Activated CD4-positive, alpha-beta T cell treated with anti-CD3 and anti-CD28 coated beads for 36 hours (primary cell): Measurements from ENCODE around the gene DXO. TPM values are rescaled to one million over a fixed set of nuclear protein-coding genes. Genes with fewer than 3 reads are reported as not detected.

Experiments used
- ATAC-seq: fragments of 200-7000 bp; cut with Tn5 transposase; one replicate; pipeline ENCODE4 v1.10.0; 2021; ENCODE audit warnings: mild to moderate bottlenecking, moderate library complexity
- CTCF ChIA-PET: fragments of 350-600 bp; sonication (Branson Sonifier 250); formaldehyde crosslinking; loops from one replicate; lab custom pipeline; 2021; ENCODE audit warnings: antibody characterized with exemption; lab: Charles Lee
- POLR2A ChIA-PET: fragments of 350-600 bp; sonication (Branson Sonifier 250); formaldehyde crosslinking; loops from one replicate; lab custom pipeline; 2021; ENCODE audit warnings: antibody characterized with exemption, inconsistent platforms; lab: Charles Lee
- DNase-seq: peaks from one replicate; pipeline ENCODE4 v3.0.0-alpha.2; 2020
- H3K27ac Mint-ChIP-seq: one replicate; pipeline ENCODE4 v1.8.0; 2021; ENCODE audit warnings: mixed read lengths
- H3K27me3 Mint-ChIP-seq: one replicate; pipeline ENCODE4 v1.8.0; 2021; ENCODE audit warnings: mixed read lengths
- H3K36me3 Mint-ChIP-seq: one replicate; pipeline ENCODE4 v1.8.0; 2021; ENCODE audit warnings: low read depth, mixed read lengths
- H3K4me1 Mint-ChIP-seq: one replicate; pipeline ENCODE4 v1.8.0; 2021; ENCODE audit warnings: mixed read lengths
- H3K4me3 Mint-ChIP-seq: one replicate; pipeline ENCODE4 v1.8.0; 2021; ENCODE audit warnings: mild to moderate bottlenecking, moderate library complexity, mixed read lengths
- H3K9me3 Mint-ChIP-seq: one replicate; pipeline ENCODE4 v1.8.0; 2021; ENCODE audit warnings: low read depth, mixed read lengths
- intact Hi-C, 2 experiments: fragments of 100-400 bp; cut with DNase I in 1 of 2; cut with micrococcal nuclease in 1 of 2; formaldehyde crosslinking; loops; one replicate each; pipeline versions ENCODE4 v1.14.2 to v1.15.1; 2022 to 2024; cut with DNase I, micrococcal nuclease
- total RNA-seq, 2 experiments: library from RNA; stranded (reverse); gene quantifications; one replicate each; pipeline ENCODE4 v1.2.3, GENCODE V29; 2021

Gene DXO
- total RNA-seq, 2 experiments from 2014 or later, result 12.6 to 13.9 TPM

- Mint-ChIP-seq H3K27ac (no peak overlapping the region), H3K4me1 (peaks cover 15% of the 10 kb centered on the region), H3K9me3 (no peaks in the 10 kb centered on the region), H3K4me3 (no peak overlapping the region), H3K27me3 (no peaks in the 10 kb centered on the region), H3K36me3 (peaks cover 35% of the 10 kb centered on the region)
- intact Hi-C loops, result loop anchor here in 1 of 2 experiments (5.0 to 10.0 kb wide), 2 partner anchors 52 to 270 kb away; partner anchors contain the start of genes LY6G5C and ZBTB12
- no peak for DNase-seq
- ATAC-seq, result no peak
- CTCF ChIA-PET, result no interaction called here
- POLR2A ChIA-PET, result no interaction called here
Measured at GRCh38 chr6:31954511-31954910, 17.4 kb downstream of the DXO start.

GRCh38 chr6:31952890-31953289, 19.0 kb downstream of the DXO start:
- Mint-ChIP-seq H3K36me3 (peaks cover 33% of the 10 kb centered on the region), H3K4me3 (no peak overlapping the region), H3K27ac (peak overlapping the region; percentile 3), H3K4me1 (peaks cover 8% of the 10 kb centered on the region), H3K9me3 (no peaks in the 10 kb centered on the region), H3K27me3 (no peaks in the 10 kb centered on the region)
- ChIA-PET CTCF (interaction anchor here (0.8 to 2.3 kb wide), 17 partner anchors 9 to 239 kb away, joined by 3 to 18 read pairs (median 4); partner anchors contain the start of gene NEU1), POLR2A (no interaction called here)
- intact Hi-C loops, result loop anchor here in 1 of 2 experiments (5.0 to 10.0 kb wide), 2 partner anchors 51 to 268 kb away; partner anchors contain the start of genes LY6G5C and ZBTB12
- DNase-seq (no peak), ATAC-seq (no peak)

DNA sequence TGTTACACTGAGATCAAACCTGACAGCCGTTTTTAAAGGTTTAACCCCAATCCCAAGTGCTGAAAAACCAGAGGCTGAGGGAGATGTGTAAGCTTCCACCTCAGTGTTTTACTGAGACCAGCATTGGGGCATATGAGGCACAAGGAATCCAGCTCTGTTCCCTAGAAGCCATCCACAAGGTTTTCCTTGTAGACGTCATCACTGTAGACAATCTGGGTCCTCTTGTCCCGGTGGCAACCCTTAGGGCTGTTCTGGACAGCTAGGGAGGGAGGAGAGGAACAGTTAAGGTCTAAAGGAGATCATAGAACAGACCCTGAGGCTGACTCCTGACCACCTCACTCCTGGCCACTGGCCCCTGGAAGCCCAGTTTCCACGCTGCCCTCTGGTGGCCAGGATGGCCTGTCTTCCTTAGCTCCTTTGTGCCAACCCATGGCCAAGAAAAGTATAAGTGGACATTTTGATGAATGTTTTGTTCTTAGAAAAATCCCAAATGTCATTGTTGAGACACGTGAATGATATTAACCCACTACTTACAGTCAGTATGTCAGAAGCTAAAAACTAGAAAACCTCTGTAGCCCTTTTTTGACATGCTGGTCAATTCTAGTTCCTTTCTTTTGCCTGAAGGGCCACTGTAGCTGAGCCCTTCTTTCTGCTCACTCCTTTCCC, 19.7 kb downstream of the DXO start:
- H3K4me1 Mint-ChIP-seq, result peaks cover 2% of the 10 kb centered on the region
- no peaks in the 10 kb centered on the region for H3K27me3 Mint-ChIP-seq
- H3K4me3 Mint-ChIP-seq, result no peak overlapping the region
- intact Hi-C loops, result loop anchor here in 1 of 2 experiments (5.0 to 10.0 kb wide), 2 partner anchors 50 to 267 kb away; partner anchors contain the start of genes LY6G5C and ZBTB12
- DNase-seq (peak; percentile 69), ATAC-seq (peak; percentile 64)
- H3K36me3 Mint-ChIP-seq, result peaks cover 29% of the 10 kb centered on the region
- ChIA-PET CTCF (interaction anchor here (0.5 to 2.3 kb wide), 20 partner anchors 9 to 1032 kb away, joined by 3 to 18 read pairs (median 4); partner anchors contain the start of gene NEU1), POLR2A (interaction anchor here (0.6 kb wide), 1 partner anchor 418 kb away, joined by 3 read pairs; no protein-coding TSS in a partner anchor)
- H3K9me3 Mint-ChIP-seq, result no peaks in the 10 kb centered on the region
- H3K27ac Mint-ChIP-seq, result peak overlapping the region; percentile 3

DNA sequence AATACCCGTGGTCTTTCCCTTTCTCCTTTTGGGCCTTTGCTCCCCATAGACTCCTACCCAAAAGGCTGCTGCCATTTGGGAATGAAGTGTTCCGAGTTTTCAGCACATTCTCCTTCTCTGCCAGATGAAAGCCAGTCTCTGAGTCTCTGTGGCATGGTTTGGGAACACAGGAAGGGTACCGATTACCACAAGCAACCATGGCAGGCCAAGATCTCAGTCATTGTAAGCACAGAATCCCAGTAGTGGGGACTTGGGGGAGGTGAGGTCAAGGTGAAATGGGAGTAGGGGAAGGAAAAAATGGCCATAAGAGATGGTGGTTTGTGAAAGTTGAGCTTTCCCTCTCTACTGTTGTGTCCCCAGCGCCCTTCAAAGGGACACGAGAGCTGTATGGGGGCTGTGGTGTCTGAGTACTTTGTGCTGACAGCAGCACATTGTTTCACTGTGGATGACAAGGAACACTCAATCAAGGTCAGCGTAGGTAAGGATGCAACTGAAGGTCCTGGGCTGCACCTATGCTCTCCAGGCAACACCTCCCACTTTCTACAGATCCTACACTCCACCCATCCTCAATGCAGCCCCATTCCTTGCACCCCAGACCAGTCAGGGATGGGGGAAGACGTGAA, 21.9 kb downstream of the DXO start:
- intact Hi-C loops, result loop anchor here (5.0 to 10.0 kb wide), 3 partner anchors 48 to 265 kb away; partner anchors contain the start of genes LY6G5C (in 1 of the 2) and ZBTB12 (in 1 of the 2)
- DNase-seq (no peak), ATAC-seq (no peak)
- Mint-ChIP-seq H3K4me1 (peaks cover 8% of the 10 kb centered on the region), H3K4me3 (no peak overlapping the region), H3K27ac (no peak overlapping the region), H3K9me3 (no peaks in the 10 kb centered on the region), H3K36me3 (peaks cover 22% of the 10 kb centered on the region), H3K27me3 (no peaks in the 10 kb centered on the region)
- ChIA-PET POLR2A (no interaction called here), CTCF (interaction anchor here (1.3 kb wide), 1 partner anchor 60 kb away, joined by 3 read pairs; no protein-coding TSS in a partner anchor)

DNA sequence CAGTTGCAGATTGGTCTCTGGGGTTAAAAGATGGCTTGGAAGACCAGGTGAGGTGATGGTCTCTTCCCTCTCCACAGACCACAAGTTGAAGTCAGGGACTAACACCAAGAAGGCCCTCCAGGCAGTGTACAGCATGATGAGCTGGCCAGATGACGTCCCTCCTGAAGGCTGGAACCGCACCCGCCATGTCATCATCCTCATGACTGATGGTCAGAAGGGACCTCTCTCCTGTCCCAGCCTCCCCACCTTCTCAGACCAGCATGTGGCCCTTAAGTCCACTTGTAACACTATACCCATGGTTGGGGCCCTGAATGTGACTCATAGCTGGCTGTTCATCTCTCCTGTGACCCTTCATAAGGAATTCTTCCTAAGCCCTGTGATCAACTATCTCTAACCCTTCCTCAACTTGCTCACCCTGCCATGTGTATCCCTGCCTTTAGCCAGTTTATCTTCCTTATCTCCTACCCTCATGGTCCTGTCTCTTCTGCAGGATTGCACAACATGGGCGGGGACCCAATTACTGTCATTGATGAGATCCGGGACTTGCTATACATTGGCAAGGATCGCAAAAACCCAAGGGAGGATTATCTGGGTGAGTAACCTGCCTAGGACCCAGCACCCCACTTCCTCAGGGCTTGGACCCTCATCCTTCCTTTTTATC, 23.1 kb downstream of the DXO start:
- ChIA-PET POLR2A (no interaction called here), CTCF (interaction anchor here (1.0 kb wide), 1 partner anchor 31 kb away, joined by 6 read pairs; no protein-coding TSS in a partner anchor)
- Mint-ChIP-seq H3K27me3 (no peaks in the 10 kb centered on the region), H3K36me3 (peaks cover 12% of the 10 kb centered on the region), H3K4me3 (no peak overlapping the region), H3K27ac (no peak overlapping the region), H3K9me3 (no peaks in the 10 kb centered on the region), H3K4me1 (peaks cover 8% of the 10 kb centered on the region)
- DNase-seq (no peak), ATAC-seq (no peak)
- intact Hi-C loops, result loop anchor here in 1 of 2 experiments (10.0 kb wide), 1 partner anchor 116 kb away; no protein-coding TSS in a partner anchor

- Mint-ChIP-seq H3K4me1 (peaks cover 8% of the 10 kb centered on the region), H3K9me3 (no peaks in the 10 kb centered on the region), H3K4me3 (no peak overlapping the region), H3K27me3 (no peaks in the 10 kb centered on the region), H3K36me3 (peaks cover 6% of the 10 kb centered on the region), H3K27ac (no peak overlapping the region)
- POLR2A ChIA-PET, result no interaction called here
- intact Hi-C loops, result loop anchor here in 1 of 2 experiments (10.0 kb wide), 1 partner anchor 116 kb away; no protein-coding TSS in a partner anchor
- no peak for DNase-seq
- no peak for ATAC-seq
- CTCF ChIA-PET, result interaction anchor here (1.0 kb wide), 1 partner anchor 30 kb away, joined by 6 read pairs; no protein-coding TSS in a partner anchor
Measured at GRCh38 chr6:31948306-31948705, 23.6 kb downstream of the DXO start.

- H3K4me3 Mint-ChIP-seq, result no peak overlapping the region
- DNase-seq, result no peak
Measured at GRCh38 chr6:31947864-31948263, 24.1 kb downstream of the DXO start.

GRCh38 chr6:31947070-31947675, 24.8 kb downstream of the DXO start:
- peaks cover 5% of the 10 kb centered on the region for H3K27me3 Mint-ChIP-seq
- H3K4me1 Mint-ChIP-seq, result peaks cover 8% of the 10 kb centered on the region
- ChIA-PET CTCF (no interaction called here), POLR2A (no interaction called here)
- no peak overlapping the region for H3K27ac Mint-ChIP-seq
- intact Hi-C loops, result loop anchor here in 1 of 2 experiments (10.0 kb wide), 1 partner anchor 118 kb away; no protein-coding TSS in a partner anchor
- H3K9me3 Mint-ChIP-seq, result no peaks in the 10 kb centered on the region
- H3K36me3 Mint-ChIP-seq, result no peaks in the 10 kb centered on the region
- DNase-seq (no peak), ATAC-seq (no peak)
- no peak overlapping the region for H3K4me3 Mint-ChIP-seq

More at GRCh38 chr6:31947864-31948263, 24.1 kb downstream of the DXO start:
- Mint-ChIP-seq H3K27me3 (no peaks in the 10 kb centered on the region), H3K9me3 (no peaks in the 10 kb centered on the region), H3K27ac (no peak overlapping the region), H3K36me3 (peaks cover 3% of the 10 kb centered on the region), H3K4me1 (peaks cover 8% of the 10 kb centered on the region)
- CTCF ChIA-PET, result interaction anchor here (1.0 kb wide), 1 partner anchor 30 kb away, joined by 6 read pairs; no protein-coding TSS in a partner anchor
- no peak for ATAC-seq
- intact Hi-C loops, result loop anchor here in 1 of 2 experiments (10.0 kb wide), 1 partner anchor 117 kb away; no protein-coding TSS in a partner anchor
- POLR2A ChIA-PET, result no interaction called here

DNA sequence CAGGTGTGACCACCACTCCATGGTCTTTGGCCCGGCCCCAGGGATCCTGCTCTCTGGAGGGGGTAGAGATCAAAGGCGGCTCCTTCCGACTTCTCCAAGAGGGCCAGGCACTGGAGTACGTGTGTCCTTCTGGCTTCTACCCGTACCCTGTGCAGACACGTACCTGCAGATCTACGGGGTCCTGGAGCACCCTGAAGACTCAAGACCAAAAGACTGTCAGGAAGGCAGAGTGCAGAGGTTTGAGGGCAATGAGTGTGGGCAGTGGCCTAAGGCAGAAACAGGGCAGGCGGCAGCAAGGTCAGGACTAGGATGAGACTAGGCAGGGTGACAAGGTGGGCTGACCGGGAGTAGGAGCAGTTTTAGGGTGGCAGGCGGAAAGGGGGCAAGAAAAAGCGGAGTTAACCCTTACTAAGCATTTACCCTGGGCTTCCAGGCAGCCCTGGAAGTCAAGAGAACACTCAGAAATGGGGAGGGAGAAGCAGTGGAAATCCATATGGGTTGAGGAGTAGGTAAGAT, 25.5 kb downstream of the DXO start:
- no peaks in the 10 kb centered on the region for H3K36me3 Mint-ChIP-seq
- no peak for DNase-seq
- POLR2A ChIA-PET, result no interaction called here

More for the DNA sequence above, 25.5 kb downstream of the DXO start:
- Mint-ChIP-seq H3K4me1 (peaks cover 8% of the 10 kb centered on the region), H3K27me3 (peaks cover 7% of the 10 kb centered on the region), H3K27ac (no peak overlapping the region), H3K4me3 (no peak overlapping the region), H3K9me3 (no peaks in the 10 kb centered on the region)
- ATAC-seq, result no peak
- CTCF ChIA-PET, result interaction anchor here (0.7 to 0.8 kb wide), 2 partner anchors 171 to 564 kb away, joined by 3 read pairs; no protein-coding TSS in a partner anchor
- intact Hi-C loops, result loop anchor here in 1 of 2 experiments (10.0 kb wide), 1 partner anchor 118 kb away; no protein-coding TSS in a partner anchor
